ENCODE measurements around the gene RAG2. TPM values are rescaled to one million over a fixed set of nuclear protein-coding genes. Genes with fewer than 3 reads are reported as not detected.

Gene RAG2
- total RNA-seq, 1 donor from 2014 or later: not detected

GRCh38 chr11:36586543-36586942 lies 11.5 kb downstream of the RAG2 start:
- intact Hi-C loops (cut with DNase I): no loop called here
- Histone ChIP-seq H3K9me3 (no peaks in the 10 kb centered on the region), H3K36me3 (no peaks in the 10 kb centered on the region), H3K4me1 (no peaks in the 10 kb centered on the region), H3K27me3 (no peaks in the 10 kb centered on the region), H3K27ac (no peak overlapping the region), H3K4me3 (no peak overlapping the region)
- TF ChIP-seq, protein P1, sequence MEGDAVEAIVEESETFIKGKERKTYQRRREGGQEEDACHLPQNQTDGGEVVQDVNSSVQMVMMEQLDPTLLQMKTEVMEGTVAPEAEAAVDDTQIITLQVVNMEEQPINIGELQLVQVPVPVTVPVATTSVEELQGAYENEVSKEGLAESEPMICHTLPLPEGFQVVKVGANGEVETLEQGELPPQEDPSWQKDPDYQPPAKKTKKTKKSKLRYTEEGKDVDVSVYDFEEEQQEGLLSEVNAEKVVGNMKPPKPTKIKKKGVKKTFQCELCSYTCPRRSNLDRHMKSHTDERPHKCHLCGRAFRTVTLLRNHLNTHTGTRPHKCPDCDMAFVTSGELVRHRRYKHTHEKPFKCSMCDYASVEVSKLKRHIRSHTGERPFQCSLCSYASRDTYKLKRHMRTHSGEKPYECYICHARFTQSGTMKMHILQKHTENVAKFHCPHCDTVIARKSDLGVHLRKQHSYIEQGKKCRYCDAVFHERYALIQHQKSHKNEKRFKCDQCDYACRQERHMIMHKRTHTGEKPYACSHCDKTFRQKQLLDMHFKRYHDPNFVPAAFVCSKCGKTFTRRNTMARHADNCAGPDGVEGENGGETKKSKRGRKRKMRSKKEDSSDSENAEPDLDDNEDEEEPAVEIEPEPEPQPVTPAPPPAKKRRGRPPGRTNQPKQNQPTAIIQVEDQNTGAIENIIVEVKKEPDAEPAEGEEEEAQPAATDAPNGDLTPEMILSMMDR (IDR thresholded peaks at IDR 0.05): no peak
- no peak for DNase-seq (ENCODE audit: low spot score in 2 of 2)

DNA sequence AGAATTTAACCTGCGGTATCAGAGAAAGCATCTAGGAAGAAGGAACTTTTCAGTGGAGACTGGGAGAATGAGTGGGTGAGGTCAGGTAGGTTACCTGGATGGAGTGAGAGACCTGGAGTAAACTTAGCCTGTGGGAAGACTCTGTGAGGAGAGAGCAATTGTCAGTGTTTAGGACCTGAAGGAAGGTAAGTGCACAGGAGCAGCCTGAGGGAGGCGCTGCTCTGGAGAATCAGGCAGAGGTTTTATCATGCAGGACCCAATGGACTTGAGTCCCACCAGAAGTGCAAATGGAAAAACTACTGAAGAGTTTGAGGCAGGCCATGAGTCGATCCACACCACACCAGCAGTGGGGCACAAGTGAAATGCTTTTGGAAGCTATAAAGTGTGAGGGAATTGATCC lies 14.4 kb downstream of the RAG2 start:
- no peaks in the 10 kb centered on the region for H3K27me3 ChIP-seq
- TF ChIP-seq, protein P1 (IDR thresholded peaks at IDR 0.05): no peak
- H3K4me1 ChIP-seq: no peaks in the 10 kb centered on the region
- no peaks in the 10 kb centered on the region for H3K36me3 ChIP-seq
- H3K27ac ChIP-seq: no peak overlapping the region
- no peak for DNase-seq (ENCODE audit: low spot score in 2 of 2)
- intact Hi-C loops (cut with DNase I): no loop called here
- H3K4me3 ChIP-seq: no peak overlapping the region
- no peaks in the 10 kb centered on the region for H3K9me3 ChIP-seq

DNA sequence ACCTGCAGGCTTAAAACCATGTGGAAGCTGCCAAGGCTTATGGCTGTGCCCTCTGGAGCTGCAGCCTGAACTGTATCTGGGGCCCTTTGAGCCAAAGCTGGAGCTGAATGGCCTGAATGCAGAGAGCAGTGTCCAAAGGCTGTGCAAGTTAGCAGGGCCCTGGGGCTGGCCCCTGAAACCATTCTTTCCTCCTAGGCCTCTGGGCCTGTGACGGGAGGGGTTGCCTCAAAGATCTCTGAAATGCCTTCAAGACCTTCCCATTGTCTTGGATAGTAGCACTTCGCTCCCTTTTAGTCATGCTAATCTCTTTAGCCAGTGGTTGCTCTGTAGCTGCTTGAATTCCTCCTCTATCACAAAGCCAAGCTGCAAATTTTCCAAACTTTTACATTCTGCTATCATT lies 16.5 kb downstream of the RAG2 start:
- Histone ChIP-seq H3K27me3 (no peaks in the 10 kb centered on the region), H3K27ac (no peak overlapping the region), H3K4me1 (no peaks in the 10 kb centered on the region), H3K36me3 (no peaks in the 10 kb centered on the region), H3K9me3 (no peaks in the 10 kb centered on the region), H3K4me3 (no peak overlapping the region)
- TF ChIP-seq, protein P1 (IDR thresholded peaks at IDR 0.05): no peak
- DNase-seq (ENCODE audit: low spot score in 2 of 2): no peak
- intact Hi-C loops (cut with DNase I): no loop called here

GRCh38 chr11:36578458-36578857 lies 19.6 kb downstream of the RAG2 start:
- intact Hi-C loops (cut with DNase I): no loop called here
- no peaks in the 10 kb centered on the region for H3K4me1 ChIP-seq
- DNase-seq (ENCODE audit: low spot score in 2 of 2): no peak
- no peak overlapping the region for H3K27ac ChIP-seq
- no peak overlapping the region for H3K4me3 ChIP-seq
- TF ChIP-seq, protein P1 (IDR thresholded peaks at IDR 0.05): no peak
- no peaks in the 10 kb centered on the region for H3K27me3 ChIP-seq
- no peaks in the 10 kb centered on the region for H3K9me3 ChIP-seq
- no peaks in the 10 kb centered on the region for H3K36me3 ChIP-seq

GRCh38 chr11:36577859-36578258 lies 20.2 kb downstream of the RAG2 start:
- TF ChIP-seq, protein P1 (IDR thresholded peaks at IDR 0.05): no peak
- Histone ChIP-seq H3K4me1 (no peaks in the 10 kb centered on the region), H3K4me3 (no peak overlapping the region), H3K9me3 (no peaks in the 10 kb centered on the region), H3K27ac (peak overlapping the region; percentile 8 to 51), H3K36me3 (no peaks in the 10 kb centered on the region), H3K27me3 (no peaks in the 10 kb centered on the region)
- DNase-seq (ENCODE audit: low spot score in 2 of 2): no peak
- intact Hi-C loops (cut with DNase I): no loop called here

DNA sequence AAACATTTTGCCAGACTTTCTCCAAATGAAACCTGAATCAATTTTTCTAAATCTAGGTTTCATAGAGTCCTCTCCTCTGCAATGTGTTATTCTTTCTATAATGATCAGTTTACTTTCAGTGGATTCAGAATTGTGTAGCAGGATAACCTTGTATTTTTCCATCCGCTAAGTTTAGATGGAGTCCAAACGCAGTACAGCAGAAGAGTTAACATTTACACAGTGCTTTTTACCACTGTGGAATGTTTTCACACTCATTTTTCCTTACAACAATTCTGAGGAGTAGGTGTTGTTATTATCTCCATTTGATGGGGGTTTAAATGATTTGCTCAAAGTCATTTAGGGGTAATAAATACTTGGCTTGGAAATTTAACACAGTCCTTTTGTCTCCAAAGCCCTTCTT lies 20.7 kb downstream of the RAG2 start:
- Histone ChIP-seq H3K4me1 (no peaks in the 10 kb centered on the region), H3K27me3 (no peaks in the 10 kb centered on the region), H3K9me3 (no peaks in the 10 kb centered on the region), H3K36me3 (no peaks in the 10 kb centered on the region), H3K27ac (peak overlapping the region; percentile 8 to 51), H3K4me3 (no peak overlapping the region)
- DNase-seq (ENCODE audit: low spot score in 2 of 2): no peak
- intact Hi-C loops (cut with DNase I): no loop called here
- TF ChIP-seq, protein P1 (IDR thresholded peaks at IDR 0.05): no peak
